GM21381 (cell line): Measurements from ENCODE around the gene PRDM13.
A peak's percentile ranks its signal among the peaks of the same experiment; 100 is the strongest.
"Not testable (repeated sequence)": the region's sequence is repeated elsewhere in the genome, so short reads cannot be mapped to it uniquely, and the experiment has no call there.

Experiments used
- ATAC-seq: cut with Tn5 transposase; IDR thresholded peaks from one replicate; pipeline ENCODE4 v1.9.1; 2021; ENCODE audit warnings: mild to moderate bottlenecking, moderate library complexity; ENCODE audit not compliant: unreplicated experiment

Gene PRDM13

DNA sequence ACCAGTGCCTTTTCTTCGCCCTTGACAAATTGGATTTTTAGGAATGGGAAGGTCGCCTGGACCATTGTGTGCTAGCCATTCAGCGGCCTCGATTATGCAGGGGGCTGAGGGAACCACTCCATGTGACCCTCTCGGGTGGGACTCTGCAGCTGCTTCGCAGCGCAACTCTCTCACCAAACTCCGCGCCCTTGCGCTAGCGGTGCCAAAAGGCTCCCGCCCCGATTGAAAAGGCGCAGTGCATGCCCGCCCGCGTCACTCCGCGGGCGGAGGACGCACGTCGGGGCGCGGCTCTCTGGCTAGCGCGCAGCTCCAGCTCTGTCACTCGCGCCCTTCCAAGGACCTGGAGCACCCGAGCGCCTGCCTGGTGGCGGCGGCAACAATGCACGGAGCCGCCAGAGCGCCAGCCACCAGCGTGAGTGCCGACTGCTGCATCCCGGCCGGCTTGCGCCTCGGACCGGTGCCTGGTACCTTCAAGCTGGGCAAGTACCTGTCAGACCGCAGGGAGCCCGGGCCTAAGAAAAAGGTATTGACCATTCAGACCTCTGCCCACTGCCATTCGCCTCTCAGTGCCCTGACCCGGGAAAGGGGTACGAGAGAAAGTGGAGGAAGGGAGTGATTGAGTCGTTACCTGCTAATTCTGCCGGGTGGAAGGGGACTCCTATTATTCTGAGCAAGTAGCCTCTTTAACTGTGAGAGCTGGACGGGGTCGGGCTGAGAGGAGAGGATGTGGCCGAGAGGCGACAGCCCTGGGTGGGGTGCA lies at the start of gene PRDM13:
Gene PRDM13 (plus strand): TSS at position 178 of the 760 bp plus-strand sequence. CDS start 202 bp downstream, at position 380.
- no peak for ATAC-seq

DNA sequence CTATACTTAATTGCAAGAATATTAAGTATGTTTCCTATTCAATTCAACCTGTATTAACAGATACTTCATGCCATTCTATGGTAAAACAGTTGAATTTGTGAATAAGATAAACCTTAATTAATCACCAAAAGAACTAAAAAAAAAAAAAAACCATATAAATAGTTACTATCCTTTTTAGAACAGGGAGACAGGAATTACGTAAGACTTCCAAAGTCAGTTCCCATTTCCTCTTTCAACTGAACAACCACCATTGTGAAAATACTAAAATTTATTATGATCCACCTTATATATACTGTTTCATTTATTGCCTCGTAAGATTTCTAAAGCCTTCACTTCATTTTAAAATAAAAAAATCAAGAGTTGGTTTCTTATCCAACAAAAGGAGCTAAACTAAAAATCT lies 47.6 kb upstream of the PRDM13 start:
- no peak for ATAC-seq

GRCh38 chr6:99560668-99561067 lies 46.0 kb upstream of the PRDM13 start:
- no peak for ATAC-seq

- ATAC-seq: no peak
Measured at GRCh38 chr6:99563056-99563723, 43.4 kb upstream of the PRDM13 start.

DNA sequence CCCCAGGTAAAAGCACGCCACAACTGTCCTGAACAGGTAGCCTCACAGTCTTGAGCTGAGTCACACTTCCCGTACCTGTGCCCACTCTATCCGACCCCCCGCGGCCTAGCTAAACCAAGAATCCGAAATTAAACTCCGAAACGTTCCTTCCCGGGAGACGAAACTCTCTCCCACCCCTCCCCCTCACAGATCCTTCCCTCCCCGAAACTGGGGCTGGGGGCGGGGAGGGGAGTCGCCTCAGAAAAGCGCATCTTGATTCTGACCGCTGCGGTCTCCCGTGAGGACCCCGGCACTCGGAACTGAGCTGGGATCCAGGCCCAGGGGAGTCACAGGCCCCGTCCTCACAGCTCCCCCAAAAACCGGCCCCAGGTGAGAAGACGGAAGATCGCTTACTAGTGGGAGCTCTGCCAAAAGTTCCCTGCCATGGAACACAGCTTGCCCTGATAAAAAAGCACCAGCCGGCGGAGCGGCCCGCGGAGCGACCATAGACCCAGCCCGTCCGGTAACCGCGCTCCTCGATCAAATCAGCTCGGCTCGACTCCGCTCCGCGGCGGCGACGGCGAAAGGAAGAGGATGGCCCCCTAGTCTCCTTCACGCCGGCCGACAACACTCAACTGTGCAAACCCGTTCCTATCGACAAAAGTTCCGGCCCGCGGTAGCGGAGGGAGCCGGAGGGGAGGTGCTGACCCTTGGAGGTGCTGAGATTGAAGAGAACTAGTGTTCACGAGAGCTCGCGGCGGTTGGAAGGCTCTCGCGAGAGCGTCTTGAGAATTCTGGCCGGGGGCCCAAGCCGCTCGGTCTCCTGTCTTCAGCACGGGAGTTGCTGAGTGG lies 38.3 kb upstream of the PRDM13 start, which contains the start of gene CCNC:
Gene CCNC (minus strand): TSS at position 558 of the 831 bp plus-strand sequence. CDS start 133 bp downstream, at position 425.
- peak; percentile 98 for ATAC-seq

GRCh38 chr6:99573980-99574617 lies 32.5 kb upstream of the PRDM13 start:
- ATAC-seq: no peak

DNA sequence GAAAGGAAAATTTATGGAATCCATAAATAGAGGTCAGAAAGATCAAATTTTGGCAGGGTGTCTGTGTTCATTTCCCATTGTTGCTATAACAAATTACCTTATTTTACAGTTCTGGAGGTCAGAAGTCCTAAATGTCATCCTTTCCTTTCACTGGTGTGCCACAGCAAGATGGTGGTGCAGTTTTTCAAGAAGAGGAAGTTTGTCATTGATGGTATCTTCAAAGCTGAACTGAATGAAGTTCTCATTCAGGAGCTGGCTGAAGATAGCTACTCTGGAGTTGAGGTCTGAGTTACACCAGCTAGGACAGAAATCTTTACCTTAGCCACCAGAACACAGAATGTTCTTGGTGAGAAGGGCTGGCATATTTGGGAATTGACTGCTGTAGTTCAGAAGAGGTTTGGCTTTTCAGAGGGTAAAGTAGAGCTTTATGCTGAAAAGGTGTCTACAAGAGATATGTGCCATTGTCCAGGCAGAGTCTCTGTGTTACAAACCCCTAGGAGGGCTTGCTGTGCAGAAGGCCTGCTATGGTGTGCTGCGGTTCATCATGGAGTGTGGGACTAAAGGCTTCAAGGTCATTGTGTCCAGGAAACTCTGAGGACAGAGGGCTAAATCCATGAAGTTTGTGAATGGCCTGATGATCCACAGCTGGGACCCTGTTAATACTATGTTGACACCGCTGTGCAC lies 30.9 kb upstream of the PRDM13 start:
- ATAC-seq: no peak

GRCh38 chr6:99579781-99580180 lies 26.9 kb upstream of the PRDM13 start:
- no peak for ATAC-seq

DNA sequence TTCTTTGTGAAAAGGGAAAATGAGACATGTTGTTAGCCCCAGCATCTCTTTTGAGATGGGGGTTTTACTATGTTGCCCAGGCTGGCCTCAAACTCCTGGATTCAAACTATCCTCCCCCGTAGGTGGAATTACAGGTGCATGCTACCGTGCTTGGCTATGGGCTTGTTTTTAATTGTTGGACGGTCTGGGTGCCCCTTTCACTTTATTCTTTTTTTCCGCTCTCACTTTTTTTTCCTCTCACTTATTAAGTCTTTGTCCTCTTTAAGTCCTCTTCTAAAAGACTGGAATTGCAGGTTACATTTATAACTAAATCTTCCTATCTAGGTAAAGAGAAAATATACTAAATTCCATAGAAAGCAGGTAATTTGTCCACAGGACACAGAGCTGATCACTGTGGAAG lies 18.8 kb upstream of the PRDM13 start:
- ATAC-seq: no peak

GRCh38 chr6:99588618-99589289 lies 17.9 kb upstream of the PRDM13 start:
- peak; percentile 96 for ATAC-seq

DNA sequence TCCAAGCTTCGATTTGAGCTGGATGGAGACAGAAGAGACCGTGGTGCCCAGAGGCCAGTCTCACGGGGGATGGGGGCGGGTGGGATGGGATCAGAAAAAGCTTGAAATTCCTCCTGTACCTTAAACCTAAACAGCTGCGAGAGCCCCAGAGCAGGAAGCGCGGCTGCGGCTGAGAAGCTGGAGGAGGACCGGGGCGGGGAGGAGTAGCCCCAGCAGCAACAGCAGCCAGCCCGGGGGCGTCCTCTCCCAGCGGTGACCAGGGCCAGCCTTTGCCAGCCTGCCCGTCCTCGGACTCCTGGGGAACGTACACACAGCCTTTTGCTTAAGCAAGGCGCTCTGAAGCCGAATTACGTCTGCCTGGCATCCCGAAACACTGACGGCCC lies 17.4 kb upstream of the PRDM13 start:
- peak; percentile 18 for ATAC-seq

DNA sequence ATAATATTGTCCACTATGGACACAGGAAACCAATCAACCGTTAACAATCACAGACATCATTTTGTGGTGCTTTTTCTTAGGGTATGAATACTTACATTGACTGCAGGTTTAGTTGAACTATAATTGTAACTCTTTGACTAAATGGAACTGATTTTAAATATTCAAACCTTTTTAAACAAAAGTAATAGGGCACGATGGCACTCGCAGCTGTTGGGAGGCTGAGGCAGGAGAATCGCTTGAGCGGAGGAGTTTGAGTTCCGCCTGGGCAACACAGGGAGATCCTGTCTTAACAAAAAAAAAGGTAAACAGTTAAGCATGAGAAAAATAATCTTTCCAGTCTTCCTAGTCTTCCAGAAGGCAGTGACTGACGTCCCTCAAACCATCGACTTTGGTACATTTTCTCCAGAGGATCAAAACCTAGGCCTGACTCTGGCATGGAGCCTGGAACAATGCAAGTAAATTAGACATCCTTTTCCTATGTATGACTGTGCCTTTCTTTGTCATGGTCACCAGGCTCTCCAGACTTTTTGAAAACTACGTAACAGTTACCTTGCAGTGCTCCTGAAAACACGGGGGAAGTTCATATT lies 16.6 kb upstream of the PRDM13 start:
- no peak for ATAC-seq

GRCh38 chr6:99590728-99591672 lies 15.6 kb upstream of the PRDM13 start:
- no peak for ATAC-seq

GRCh38 chr6:99591673-99592364 lies 14.8 kb upstream of the PRDM13 start:
- no peak for ATAC-seq

- no peak for ATAC-seq
Measured at GRCh38 chr6:99592900-99593299, 13.7 kb upstream of the PRDM13 start.

GRCh38 chr6:99594696-99595095 lies 11.9 kb upstream of the PRDM13 start:
- not testable (repeated sequence) for ATAC-seq

- peak; percentile 29 for ATAC-seq
Measured at GRCh38 chr6:99602520-99603420, 3.9 kb upstream of the PRDM13 start.
